ENCODE data around the gene PIK3C2A. TPM values are rescaled to one million over a fixed set of nuclear protein-coding genes. Genes with fewer than 3 reads are reported as not detected.
A peak's percentile ranks its signal among the peaks of the same experiment; 100 is the strongest.

Gene PIK3C2A
- total and polyA plus RNA-seq, 9 donors = 12.0 to 66.1 (median 53.9) TPM

DNA sequence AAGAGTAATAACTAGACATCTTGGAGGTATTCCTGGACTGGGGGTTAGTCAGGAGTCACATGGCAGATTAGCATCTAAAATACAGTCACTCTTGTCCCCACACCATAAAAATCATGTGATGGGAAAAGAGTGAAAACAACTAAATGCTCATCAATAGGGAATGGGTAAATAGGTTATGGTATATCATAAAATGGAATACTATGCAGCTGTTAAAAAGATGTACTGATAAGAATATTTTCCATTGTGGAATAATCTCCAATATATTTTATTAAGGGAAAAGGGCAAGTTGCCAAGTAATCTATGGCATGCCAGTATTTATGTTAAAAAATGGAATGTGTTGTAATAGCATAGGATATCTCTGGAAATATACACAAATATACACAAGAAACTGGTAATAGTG lies 6.6 kb upstream of the PIK3C2A start:
- no peak for DNase-seq
- H3K36me3 ChIP-seq = no peaks in the 10 kb centered on the region
- H3K4me3 ChIP-seq = no peak overlapping the region
- TF ChIP-seq POLR2A (IDR thresholded peaks at IDR 0.05) (no peak), EP300 (IDR thresholded peaks at IDR 0.05) (no peak)
- TF ChIP-seq, protein P1, sequence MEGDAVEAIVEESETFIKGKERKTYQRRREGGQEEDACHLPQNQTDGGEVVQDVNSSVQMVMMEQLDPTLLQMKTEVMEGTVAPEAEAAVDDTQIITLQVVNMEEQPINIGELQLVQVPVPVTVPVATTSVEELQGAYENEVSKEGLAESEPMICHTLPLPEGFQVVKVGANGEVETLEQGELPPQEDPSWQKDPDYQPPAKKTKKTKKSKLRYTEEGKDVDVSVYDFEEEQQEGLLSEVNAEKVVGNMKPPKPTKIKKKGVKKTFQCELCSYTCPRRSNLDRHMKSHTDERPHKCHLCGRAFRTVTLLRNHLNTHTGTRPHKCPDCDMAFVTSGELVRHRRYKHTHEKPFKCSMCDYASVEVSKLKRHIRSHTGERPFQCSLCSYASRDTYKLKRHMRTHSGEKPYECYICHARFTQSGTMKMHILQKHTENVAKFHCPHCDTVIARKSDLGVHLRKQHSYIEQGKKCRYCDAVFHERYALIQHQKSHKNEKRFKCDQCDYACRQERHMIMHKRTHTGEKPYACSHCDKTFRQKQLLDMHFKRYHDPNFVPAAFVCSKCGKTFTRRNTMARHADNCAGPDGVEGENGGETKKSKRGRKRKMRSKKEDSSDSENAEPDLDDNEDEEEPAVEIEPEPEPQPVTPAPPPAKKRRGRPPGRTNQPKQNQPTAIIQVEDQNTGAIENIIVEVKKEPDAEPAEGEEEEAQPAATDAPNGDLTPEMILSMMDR (IDR thresholded peaks at IDR 0.05) = no peak
- H3K9me3 ChIP-seq = no peaks in the 10 kb centered on the region
- no peak overlapping the region for H3K27ac ChIP-seq
- no peaks in the 10 kb centered on the region for H3K27me3 ChIP-seq
- H3K4me1 ChIP-seq (ENCODE audit: insufficient read depth) = no peaks in the 10 kb centered on the region
- intact Hi-C loops (cut with DNase I) = no loop called here

- no peak overlapping the region for H3K4me3 ChIP-seq
- no peaks in the 10 kb centered on the region for H3K27me3 ChIP-seq
- intact Hi-C loops (cut with DNase I) = no loop called here
- WGBS, 3 donors = 82 to 95% (median 87%) methylated on average over 1 of the region's 1 CpG
- H3K27ac ChIP-seq = no peak overlapping the region
- peaks cover 2% of the 10 kb centered on the region for H3K4me1 ChIP-seq (ENCODE audit: insufficient read depth)
- no peaks in the 10 kb centered on the region for H3K36me3 ChIP-seq
- no peaks in the 10 kb centered on the region for H3K9me3 ChIP-seq
- no peak for DNase-seq
- no peak for TF ChIP-seq POLR2A (IDR thresholded peaks at IDR 0.05)
- no peak for TF ChIP-seq EP300 (IDR thresholded peaks at IDR 0.05)
- TF ChIP-seq, protein P1 (IDR thresholded peaks at IDR 0.05) = no peak
These were observed 3.5 kb upstream of the PIK3C2A start for GRCh38 chr11:17211286-17211685.

- Histone ChIP-seq H3K27me3 (no peaks in the 10 kb centered on the region), H3K27ac (no peak overlapping the region), H3K4me1 (ENCODE audit: insufficient read depth) (peaks cover 2% of the 10 kb centered on the region), H3K9me3 (no peaks in the 10 kb centered on the region), H3K36me3 (no peaks in the 10 kb centered on the region), H3K4me3 (no peak overlapping the region)
- DNase-seq = no peak
- TF ChIP-seq EP300 (IDR thresholded peaks at IDR 0.05) (no peak), POLR2A (IDR thresholded peaks at IDR 0.05) (no peak)
- TF ChIP-seq, protein P1 (IDR thresholded peaks at IDR 0.05) = no peak
- WGBS, 3 donors = 92 to 100% (median 92%) methylated on average over 1 of the region's 1 CpG
- intact Hi-C loops (cut with DNase I) = no loop called here
These were observed 2.1 kb upstream of the PIK3C2A start for GRCh38 chr11:17209939-17210245.

- peak overlapping the region; percentile 97 for H3K27ac ChIP-seq
- intact Hi-C loops (cut with DNase I) = no loop called here
These were observed 642 bp upstream of the PIK3C2A start for GRCh38 chr11:17208257-17208999.

More at GRCh38 chr11:17208257-17208999, 642 bp upstream of the PIK3C2A start:
- Histone ChIP-seq H3K27me3 (no peaks in the 10 kb centered on the region), H3K36me3 (no peaks in the 10 kb centered on the region), H3K4me3 (peak overlapping the region; percentile 63), H3K9me3 (no peaks in the 10 kb centered on the region), H3K4me1 (ENCODE audit: insufficient read depth) (peaks cover 2% of the 10 kb centered on the region)
- DNase-seq = peak in 2 of 5 donors; percentile 52 to 66
- TF ChIP-seq EP300 (IDR thresholded peaks at IDR 0.05) (no peak), POLR2A (IDR thresholded peaks at IDR 0.05) (no peak)
- TF ChIP-seq, protein P1 (IDR thresholded peaks at IDR 0.05) = no peak
- WGBS, 3 donors = 4% methylated on average over 26 of the region's 26 CpGs
